ENCODE measurements around the gene AGAP1.

The AGAP1 gene

GRCh38 chr2:235911633-235912233, 417.9 kb downstream of the AGAP1 start:
- H3K27me3 ChIP-seq (replicated peaks; ENCODE audit: control insufficient read depth, insufficient read depth, low read length): no peaks in the 10 kb centered on the region
- no peaks in the 10 kb centered on the region for H3K9me3 ChIP-seq (ENCODE audit: control insufficient read depth, low read length)
- H3K4me1 ChIP-seq (ENCODE audit: control insufficient read depth, insufficient read depth, low read length): no peaks in the 10 kb centered on the region
- H3K36me3 ChIP-seq (ENCODE audit: control insufficient read depth, insufficient read depth, low read length, severe bottlenecking): peaks cover 31% of the 10 kb centered on the region
- no peak overlapping the region for H3K4me3 ChIP-seq (ENCODE audit: low read length)
- no peak overlapping the region for H3K9ac ChIP-seq (ENCODE audit: low read length)
- DNase-seq (ENCODE audit: low read depth): no peak

GRCh38 chr2:235914756-235915155, 420.9 kb downstream of the AGAP1 start:
- peaks cover 25% of the 10 kb centered on the region for H3K36me3 ChIP-seq (ENCODE audit: control insufficient read depth, insufficient read depth, low read length, severe bottlenecking)
- no peak overlapping the region for H3K4me3 ChIP-seq (ENCODE audit: low read length)
- H3K4me1 ChIP-seq (ENCODE audit: control insufficient read depth, insufficient read depth, low read length): no peaks in the 10 kb centered on the region
- no peaks in the 10 kb centered on the region for H3K9me3 ChIP-seq (ENCODE audit: control insufficient read depth, low read length)
- no peak for DNase-seq (ENCODE audit: low read depth)
- no peaks in the 10 kb centered on the region for H3K27me3 ChIP-seq (replicated peaks; ENCODE audit: control insufficient read depth, insufficient read depth, low read length)
- H3K9ac ChIP-seq (ENCODE audit: low read length): no peak overlapping the region

- no peaks in the 10 kb centered on the region for H3K27me3 ChIP-seq (replicated peaks; ENCODE audit: control insufficient read depth, insufficient read depth, low read length)
- no peak overlapping the region for H3K9ac ChIP-seq (ENCODE audit: low read length)
- H3K9me3 ChIP-seq (ENCODE audit: control insufficient read depth, low read length): no peaks in the 10 kb centered on the region
- H3K36me3 ChIP-seq (ENCODE audit: control insufficient read depth, insufficient read depth, low read length, severe bottlenecking): peaks cover 31% of the 10 kb centered on the region
- no peak overlapping the region for H3K4me3 ChIP-seq (ENCODE audit: low read length)
- H3K4me1 ChIP-seq (ENCODE audit: control insufficient read depth, insufficient read depth, low read length): no peaks in the 10 kb centered on the region
- DNase-seq (ENCODE audit: low read depth): no peak
These were observed 423.7 kb downstream of the AGAP1 start for GRCh38 chr2:235917506-235917905.

- H3K4me3 ChIP-seq (ENCODE audit: low read length): no peak overlapping the region
- H3K36me3 ChIP-seq (ENCODE audit: control insufficient read depth, insufficient read depth, low read length, severe bottlenecking): peaks cover 28% of the 10 kb centered on the region
- H3K9ac ChIP-seq (ENCODE audit: low read length): no peak overlapping the region
- no peaks in the 10 kb centered on the region for H3K27me3 ChIP-seq (replicated peaks; ENCODE audit: control insufficient read depth, insufficient read depth, low read length)
- H3K4me1 ChIP-seq (ENCODE audit: control insufficient read depth, insufficient read depth, low read length): no peaks in the 10 kb centered on the region
- no peak for DNase-seq (ENCODE audit: low read depth)
- no peaks in the 10 kb centered on the region for H3K9me3 ChIP-seq (ENCODE audit: control insufficient read depth, low read length)
These were observed 425.0 kb downstream of the AGAP1 start for GRCh38 chr2:235918876-235919275.

- DNase-seq (ENCODE audit: low read depth): no peak
- Histone ChIP-seq H3K4me3 (ENCODE audit: low read length) (no peak overlapping the region), H3K9ac (ENCODE audit: low read length) (no peak overlapping the region), H3K9me3 (ENCODE audit: control insufficient read depth, low read length) (no peaks in the 10 kb centered on the region), H3K4me1 (ENCODE audit: control insufficient read depth, insufficient read depth, low read length) (no peaks in the 10 kb centered on the region), H3K27me3 (replicated peaks; ENCODE audit: control insufficient read depth, insufficient read depth, low read length) (no peaks in the 10 kb centered on the region), H3K36me3 (ENCODE audit: control insufficient read depth, insufficient read depth, low read length, severe bottlenecking) (peaks cover 18% of the 10 kb centered on the region)
These were observed 426.5 kb downstream of the AGAP1 start for GRCh38 chr2:235920216-235920865.

- Histone ChIP-seq H3K9ac (ENCODE audit: low read length) (no peak overlapping the region), H3K4me1 (ENCODE audit: control insufficient read depth, insufficient read depth, low read length) (no peaks in the 10 kb centered on the region), H3K9me3 (ENCODE audit: control insufficient read depth, low read length) (no peaks in the 10 kb centered on the region), H3K27me3 (replicated peaks; ENCODE audit: control insufficient read depth, insufficient read depth, low read length) (no peaks in the 10 kb centered on the region), H3K36me3 (ENCODE audit: control insufficient read depth, insufficient read depth, low read length, severe bottlenecking) (peaks cover 10% of the 10 kb centered on the region), H3K4me3 (ENCODE audit: low read length) (no peak overlapping the region)
- DNase-seq (ENCODE audit: low read depth): no peak
These were observed 427.8 kb downstream of the AGAP1 start for GRCh38 chr2:235921508-235922191.

- Histone ChIP-seq H3K27me3 (replicated peaks; ENCODE audit: control insufficient read depth, insufficient read depth, low read length) (no peaks in the 10 kb centered on the region), H3K9me3 (ENCODE audit: control insufficient read depth, low read length) (no peaks in the 10 kb centered on the region), H3K4me3 (ENCODE audit: low read length) (no peak overlapping the region), H3K36me3 (ENCODE audit: control insufficient read depth, insufficient read depth, low read length, severe bottlenecking) (peaks cover 7% of the 10 kb centered on the region), H3K4me1 (ENCODE audit: control insufficient read depth, insufficient read depth, low read length) (no peaks in the 10 kb centered on the region), H3K9ac (ENCODE audit: low read length) (no peak overlapping the region)
- DNase-seq (ENCODE audit: low read depth): no peak
These were observed 429.0 kb downstream of the AGAP1 start for GRCh38 chr2:235922839-235923238.

- Histone ChIP-seq H3K4me3 (ENCODE audit: low read length) (no peak overlapping the region), H3K4me1 (ENCODE audit: control insufficient read depth, insufficient read depth, low read length) (no peaks in the 10 kb centered on the region), H3K9ac (ENCODE audit: low read length) (no peak overlapping the region), H3K36me3 (ENCODE audit: control insufficient read depth, insufficient read depth, low read length, severe bottlenecking) (peaks cover 7% of the 10 kb centered on the region), H3K27me3 (replicated peaks; ENCODE audit: control insufficient read depth, insufficient read depth, low read length) (no peaks in the 10 kb centered on the region), H3K9me3 (ENCODE audit: control insufficient read depth, low read length) (no peaks in the 10 kb centered on the region)
- no peak for DNase-seq (ENCODE audit: low read depth)
These were observed 430.2 kb downstream of the AGAP1 start for GRCh38 chr2:235923859-235924674.

- no peaks in the 10 kb centered on the region for H3K27me3 ChIP-seq (replicated peaks; ENCODE audit: control insufficient read depth, insufficient read depth, low read length)
- no peak for DNase-seq (ENCODE audit: low read depth)
- H3K4me1 ChIP-seq (ENCODE audit: control insufficient read depth, insufficient read depth, low read length): no peaks in the 10 kb centered on the region
- H3K36me3 ChIP-seq (ENCODE audit: control insufficient read depth, insufficient read depth, low read length, severe bottlenecking): peaks cover 7% of the 10 kb centered on the region
- H3K9ac ChIP-seq (ENCODE audit: low read length): no peak overlapping the region
- no peaks in the 10 kb centered on the region for H3K9me3 ChIP-seq (ENCODE audit: control insufficient read depth, low read length)
- H3K4me3 ChIP-seq (ENCODE audit: low read length): no peak overlapping the region
These were observed 430.8 kb downstream of the AGAP1 start for GRCh38 chr2:235924675-235925063.

- peaks cover 3% of the 10 kb centered on the region for H3K36me3 ChIP-seq (ENCODE audit: control insufficient read depth, insufficient read depth, low read length, severe bottlenecking)
- H3K4me1 ChIP-seq (ENCODE audit: control insufficient read depth, insufficient read depth, low read length): no peaks in the 10 kb centered on the region
- H3K9ac ChIP-seq (ENCODE audit: low read length): no peak overlapping the region
- H3K27me3 ChIP-seq (replicated peaks; ENCODE audit: control insufficient read depth, insufficient read depth, low read length): no peaks in the 10 kb centered on the region
- H3K9me3 ChIP-seq (ENCODE audit: control insufficient read depth, low read length): no peaks in the 10 kb centered on the region
- no peak overlapping the region for H3K4me3 ChIP-seq (ENCODE audit: low read length)
- no peak for DNase-seq (ENCODE audit: low read depth)
These were observed 431.5 kb downstream of the AGAP1 start for GRCh38 chr2:235925250-235925919.

- Histone ChIP-seq H3K36me3 (ENCODE audit: control insufficient read depth, insufficient read depth, low read length, severe bottlenecking) (peaks cover 8% of the 10 kb centered on the region), H3K9me3 (ENCODE audit: control insufficient read depth, low read length) (no peaks in the 10 kb centered on the region), H3K4me1 (ENCODE audit: control insufficient read depth, insufficient read depth, low read length) (no peaks in the 10 kb centered on the region), H3K27me3 (replicated peaks; ENCODE audit: control insufficient read depth, insufficient read depth, low read length) (no peaks in the 10 kb centered on the region), H3K9ac (ENCODE audit: low read length) (no peak overlapping the region), H3K4me3 (ENCODE audit: low read length) (no peak overlapping the region)
- no peak for DNase-seq (ENCODE audit: low read depth)
These were observed 432.4 kb downstream of the AGAP1 start for GRCh38 chr2:235926229-235926628.
